UCSD-AML1 (cell line): ENCODE data around the gene RNF17.
"Not testable (repeated sequence)": the region's sequence is repeated elsewhere in the genome, so short reads cannot be mapped to it uniquely, and the experiment has no call there.

Experiments
- DNase-seq: peaks from one replicate; lab custom pipeline; 2025; ENCODE audit not compliant: unreplicated experiment; lab: John Stamatoyannopoulos, UW

Gene RNF17

DNA sequence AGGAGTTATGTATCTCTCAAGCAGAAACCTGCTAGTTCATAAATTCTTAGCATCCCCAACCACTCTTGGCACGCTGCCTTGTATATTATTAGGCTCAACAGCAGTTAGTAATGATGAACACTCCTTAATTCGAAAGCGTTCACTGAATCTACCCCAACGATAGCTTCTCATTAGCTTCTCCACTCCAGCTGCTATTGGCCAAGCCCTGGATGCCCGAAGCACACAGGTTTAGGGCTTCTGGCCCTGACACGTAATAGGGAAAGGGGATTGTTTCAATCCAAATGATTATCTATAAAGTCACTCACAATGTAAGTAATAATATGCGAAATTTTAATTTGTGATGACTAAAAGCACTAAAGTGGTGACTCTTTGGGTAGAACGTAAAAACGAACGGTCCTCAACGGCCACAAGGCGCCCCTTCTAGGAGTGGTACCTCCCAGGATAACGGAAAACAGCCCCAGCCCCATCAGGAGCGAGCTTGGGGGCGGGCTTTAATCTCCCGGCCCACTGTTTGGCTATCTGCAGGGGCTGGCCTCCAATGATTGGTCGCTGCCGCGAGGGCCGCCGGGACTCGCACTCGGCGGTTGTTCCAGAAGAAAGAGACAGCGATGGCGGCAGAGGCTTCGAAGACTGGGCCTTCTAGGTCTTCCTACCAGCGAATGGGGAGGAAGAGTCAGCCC, at the start of gene RNF17:
Gene RNF17 (plus strand): TSS at position 574 of the 680 bp plus-strand sequence. CDS start 35 bp downstream, at position 609.
- DNase-seq = no peak

GRCh38 chr13:24716011-24716410, 48.0 kb upstream of the RNF17 start:
- DNase-seq = no peak

GRCh38 chr13:24716446-24716845, 47.5 kb upstream of the RNF17 start:
- no peak for DNase-seq

GRCh38 chr13:24717217-24717616, 46.8 kb upstream of the RNF17 start:
- no peak for DNase-seq

GRCh38 chr13:24718192-24718965, 45.6 kb upstream of the RNF17 start:
- DNase-seq = no peak

DNA sequence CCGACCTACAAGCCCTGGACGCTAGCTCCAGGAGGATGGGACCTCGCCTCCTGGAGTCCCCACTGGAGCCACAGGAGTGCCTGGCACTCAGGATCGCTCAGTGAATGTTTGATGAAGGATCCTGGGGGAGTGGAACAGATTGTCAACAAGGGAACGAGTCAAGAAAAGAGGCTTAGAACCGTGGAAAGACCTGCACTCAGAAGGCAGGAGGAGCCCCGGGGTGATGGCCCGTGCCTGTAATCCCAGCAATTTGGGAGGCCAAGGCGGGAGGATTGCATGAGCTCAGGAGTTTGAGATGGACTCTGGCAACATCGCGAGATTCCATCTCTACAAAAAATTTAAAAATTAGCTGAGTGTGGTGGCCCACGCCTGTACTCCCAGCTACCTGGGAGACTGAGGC, 44.8 kb upstream of the RNF17 start:
- no peak for DNase-seq

GRCh38 chr13:24723206-24723605, 40.8 kb upstream of the RNF17 start:
- DNase-seq = no peak

- DNase-seq = no peak
These were observed 39.3 kb upstream of the RNF17 start for GRCh38 chr13:24724714-24725113.

DNA sequence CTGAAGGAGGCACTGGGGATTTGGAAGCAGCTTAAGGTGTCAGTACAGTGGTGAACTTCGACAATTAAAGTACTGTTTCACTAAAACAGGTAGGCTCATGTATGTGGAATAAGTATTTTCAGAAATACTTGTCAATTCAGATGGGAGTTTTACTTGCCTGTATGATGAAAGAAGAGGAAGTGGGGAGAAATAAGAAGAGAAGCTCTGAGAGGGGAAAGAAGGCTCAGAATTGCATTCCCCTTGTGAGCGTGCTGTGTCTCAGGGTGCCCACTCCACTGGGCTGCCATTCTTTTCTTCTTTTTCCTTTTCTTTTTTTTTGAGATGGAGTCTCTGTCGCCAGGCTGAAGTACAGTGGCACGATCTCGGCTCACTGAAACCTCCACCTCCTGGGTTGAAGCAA, 38.6 kb upstream of the RNF17 start:
- DNase-seq = no peak

DNA sequence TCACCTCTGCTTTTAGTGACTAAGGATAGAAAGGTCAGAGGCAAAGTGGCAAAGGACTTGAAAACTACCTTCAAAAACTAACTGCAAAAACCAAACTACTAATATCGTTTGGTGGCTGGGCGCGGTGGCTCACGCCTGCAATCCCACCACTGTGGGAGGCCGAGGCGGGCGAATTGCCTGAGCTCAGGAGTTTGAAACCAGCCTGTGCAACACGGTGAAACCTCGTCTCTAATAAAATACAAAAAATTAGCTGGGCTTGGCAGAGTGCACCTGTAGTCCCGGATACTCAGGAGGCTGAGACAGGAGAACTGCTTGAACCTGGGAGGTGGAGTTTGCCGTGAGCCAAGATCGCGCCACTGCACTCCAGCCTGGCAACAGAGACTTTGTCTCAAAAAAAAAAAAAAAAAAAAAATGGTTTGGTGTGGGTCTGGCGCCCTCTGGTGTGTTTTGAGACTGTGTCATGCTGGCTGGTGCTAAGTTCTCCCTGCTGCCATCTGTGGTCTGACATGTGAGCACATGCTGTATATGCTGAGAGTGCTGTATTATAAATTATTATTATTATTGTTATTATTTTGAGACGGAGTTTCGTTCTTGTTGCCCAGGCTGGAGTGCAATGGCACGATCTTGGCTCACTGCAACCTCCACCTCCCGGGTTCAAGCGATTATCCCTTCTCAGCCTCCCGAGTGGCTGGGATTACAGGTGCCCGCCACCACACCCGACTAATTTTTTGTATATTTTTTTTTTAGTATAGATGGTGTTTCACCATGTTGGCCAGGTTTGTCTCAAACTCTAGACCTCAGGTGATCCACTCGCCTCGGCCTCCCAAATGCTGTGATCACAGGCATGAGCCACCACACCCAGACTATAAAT, 36.0 kb upstream of the RNF17 start:
- peak; percentile 58 for DNase-seq

DNA sequence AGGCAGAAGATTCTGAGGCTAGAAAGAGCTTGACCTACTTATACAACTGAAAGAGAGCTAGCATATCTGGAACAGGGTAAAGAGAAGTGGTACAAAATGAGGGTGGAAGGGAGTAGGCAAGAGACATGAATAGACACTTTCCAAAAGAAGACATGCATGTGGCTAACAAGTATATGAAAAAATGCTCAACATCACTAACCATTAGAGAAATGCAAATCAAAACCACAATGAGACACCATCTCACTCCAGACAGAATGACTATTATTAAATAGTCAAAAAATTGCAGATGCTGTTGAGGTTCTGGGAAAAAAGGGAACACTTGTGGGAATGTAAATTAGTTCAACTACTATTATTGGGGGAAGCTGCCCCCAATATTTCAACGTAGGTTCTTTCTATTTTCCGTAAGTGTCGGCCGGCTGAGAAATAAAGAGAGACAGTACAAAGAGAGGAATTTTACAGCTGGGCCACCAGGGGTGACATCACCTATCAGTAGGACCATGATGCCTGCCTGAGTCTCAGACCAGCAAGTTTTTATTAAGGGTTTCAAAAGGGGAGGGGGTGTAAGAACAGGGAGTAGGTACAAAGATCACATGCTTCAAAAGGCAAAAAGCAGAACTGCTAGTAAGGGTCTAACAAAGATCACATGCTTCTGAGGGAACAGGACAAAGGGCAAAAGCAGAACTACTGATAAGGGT, 32.9 kb upstream of the RNF17 start:
- DNase-seq = not testable (repeated sequence)

DNA sequence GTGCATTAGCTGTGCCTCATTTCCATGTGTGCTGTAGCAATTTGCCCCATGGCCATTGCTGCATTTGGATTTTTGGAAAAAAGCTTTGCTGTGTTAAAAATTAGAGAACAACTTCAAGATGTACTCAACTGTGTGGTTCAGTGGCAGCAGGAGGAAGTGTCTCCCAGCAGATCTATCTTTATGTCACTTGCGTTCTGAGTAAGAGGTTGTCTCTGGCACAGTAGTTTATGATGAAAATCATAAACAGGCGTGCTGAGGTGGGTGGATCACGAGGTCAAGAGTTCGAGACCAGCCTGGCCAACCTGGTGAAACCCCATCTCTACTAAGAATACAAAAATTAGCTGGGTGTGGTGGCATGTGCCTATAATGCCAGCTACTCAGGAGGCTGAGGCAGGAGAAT, 29.0 kb upstream of the RNF17 start:
- DNase-seq = no peak

DNA sequence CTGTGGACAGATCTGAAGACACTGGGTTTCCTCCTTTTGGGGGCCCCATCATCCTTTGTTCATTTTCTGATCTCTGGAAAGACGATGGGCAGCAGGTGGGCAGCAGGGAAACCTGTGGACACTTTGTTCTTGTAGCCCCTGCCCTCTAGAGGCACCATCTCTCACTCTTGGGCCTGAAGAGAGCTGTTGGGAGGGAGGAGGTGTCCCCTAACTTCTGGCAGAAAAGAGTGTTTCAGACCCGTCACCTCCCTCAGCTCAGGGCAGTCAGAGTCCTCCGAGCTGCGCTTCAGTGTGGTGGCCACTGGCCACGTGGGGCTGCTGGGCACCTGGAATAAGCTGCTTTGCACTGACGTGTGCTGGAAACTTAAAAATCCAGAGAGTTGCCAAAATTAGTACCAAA, 26.9 kb upstream of the RNF17 start:
- no peak for DNase-seq

GRCh38 chr13:24738366-24738847, 25.6 kb upstream of the RNF17 start:
- DNase-seq = no peak

DNA sequence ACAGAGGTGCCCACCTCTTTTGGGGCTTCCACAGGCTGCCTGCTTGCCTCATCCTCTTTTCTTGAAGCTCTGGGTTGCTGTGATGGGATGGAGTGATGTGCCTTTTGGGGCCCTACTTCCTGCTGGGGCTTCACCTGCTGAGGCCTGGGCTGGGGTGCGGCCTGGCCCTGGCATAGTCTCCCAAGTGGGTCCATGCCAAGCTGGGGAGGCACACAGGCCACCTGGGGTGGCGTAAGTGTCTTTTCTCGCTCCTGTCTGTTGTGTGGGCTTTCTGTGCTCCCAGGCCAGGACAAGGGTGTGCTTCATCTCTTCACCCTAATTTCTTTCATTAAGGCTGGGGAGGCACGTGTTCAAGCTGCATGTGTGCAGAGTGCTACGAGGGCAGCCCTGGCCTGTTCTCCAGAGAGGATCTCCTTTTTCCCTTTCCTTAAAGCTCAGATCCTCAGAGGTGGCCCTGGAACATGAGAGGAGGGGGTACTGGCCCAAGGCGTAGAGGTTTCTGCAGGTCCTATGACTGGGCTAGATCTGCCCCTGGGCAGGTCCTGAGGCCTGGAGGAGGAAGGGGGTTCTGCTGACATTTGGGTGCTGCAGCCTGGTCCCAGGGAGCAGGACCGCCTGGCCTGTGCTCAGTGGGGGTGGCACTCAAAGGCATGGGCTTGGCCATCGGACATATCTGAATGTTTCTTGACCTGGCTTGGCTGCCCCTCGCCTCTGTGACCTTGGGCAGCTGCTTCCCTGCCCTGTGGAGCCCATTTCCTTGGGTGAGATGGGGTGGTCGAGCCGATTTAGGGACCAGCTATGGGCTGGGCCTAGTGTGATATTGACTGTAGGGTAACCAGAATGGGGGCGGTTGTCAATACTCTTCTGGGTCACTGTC, 23.7 kb upstream of the RNF17 start:
- DNase-seq = no peak

DNA sequence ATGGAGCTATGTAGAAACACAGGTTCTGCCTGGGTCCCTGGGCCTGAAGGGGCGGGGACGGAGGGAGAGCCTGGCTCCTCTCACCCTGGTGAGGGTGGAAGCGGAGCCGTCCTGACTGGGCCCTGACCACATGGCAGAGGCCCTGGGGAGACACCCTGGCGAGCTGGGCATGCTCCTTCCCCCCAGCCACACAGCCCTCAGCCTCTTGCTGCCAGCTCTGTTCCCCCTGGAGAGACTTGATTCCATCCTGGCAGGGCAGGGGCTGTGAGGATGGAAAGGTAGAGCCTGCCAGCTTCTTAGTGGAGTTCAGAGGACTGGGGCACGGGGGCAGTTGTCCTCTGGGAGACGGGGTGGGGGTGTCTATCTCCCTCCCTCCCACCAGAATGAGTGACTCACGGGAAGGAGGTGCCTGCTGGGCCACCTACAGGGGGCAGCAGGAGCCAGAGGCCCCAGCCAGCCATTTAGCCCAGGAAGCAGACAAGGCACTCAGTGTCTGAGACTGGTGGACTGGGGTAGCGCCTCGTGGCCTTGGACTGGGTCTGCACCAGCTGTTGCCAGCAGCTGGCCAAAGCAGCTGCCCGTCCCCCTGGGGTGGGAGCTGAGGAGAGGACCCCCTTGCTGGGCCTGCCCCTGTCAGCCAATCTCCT, 22.8 kb upstream of the RNF17 start:
- DNase-seq = no peak

DNA sequence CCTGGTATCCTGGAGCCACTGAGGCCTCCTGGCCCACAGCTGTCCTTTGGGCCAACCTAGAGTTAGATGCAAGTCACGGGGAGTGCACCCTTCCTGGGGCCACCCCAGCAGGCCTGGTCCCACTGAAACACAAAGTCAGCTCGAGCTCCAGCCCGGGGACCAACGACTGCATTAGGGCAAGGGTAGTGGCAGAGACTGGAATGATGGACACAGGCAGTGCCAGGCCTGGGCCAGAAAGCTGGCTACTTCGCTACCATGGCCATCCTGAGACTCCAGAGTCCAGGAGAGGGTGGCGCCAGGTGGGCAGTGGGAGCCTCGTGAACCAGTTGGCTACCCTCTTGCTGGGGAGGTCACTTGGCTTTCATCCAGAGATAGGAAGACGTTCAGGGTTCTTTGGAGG, 22.2 kb upstream of the RNF17 start:
- DNase-seq = no peak

- DNase-seq = no peak
These were observed 21.7 kb upstream of the RNF17 start for GRCh38 chr13:24742294-24742693.

DNA sequence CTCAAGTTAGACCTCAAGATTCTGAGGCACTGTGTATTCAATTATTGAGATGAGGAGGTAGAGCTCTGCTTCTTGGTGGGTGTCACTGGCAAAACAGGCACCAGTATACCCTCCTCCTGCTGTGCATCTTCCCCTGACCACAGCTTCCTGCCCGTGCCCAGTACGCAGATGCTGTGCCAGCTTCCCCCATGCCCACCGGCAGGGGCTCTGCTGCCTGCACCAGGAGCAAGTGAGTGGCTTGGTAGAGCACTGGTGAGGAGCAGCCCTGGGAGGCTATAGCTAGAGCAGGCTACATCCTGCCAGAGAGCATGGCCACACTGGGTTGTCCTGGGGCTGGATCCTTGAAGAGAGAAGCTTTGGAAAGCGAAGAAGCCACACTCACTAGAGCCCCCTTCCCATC, 21.0 kb upstream of the RNF17 start:
- no peak for DNase-seq
